GM12801 (cell line): ENCODE data around the gene PMP22.

ENCODE experiments used
- CTCF ChIP-seq: IDR thresholded peaks from one replicate; pipeline ENCODE4 v1.5.1; 2011; ENCODE audit warnings: control low read depth; ENCODE audit not compliant: insufficient read length; ENCODE audit errors: extremely low read depth

Gene PMP22

GRCh38 chr17:15287538-15288267 is 22.6 kb upstream of the PMP22 start:
- no peak for TF ChIP-seq CTCF

- TF ChIP-seq CTCF, result no peak
These were observed 20.3 kb upstream of the PMP22 start for GRCh38 chr17:15285466-15285865.

GRCh38 chr17:15284537-15284936 is 19.4 kb upstream of the PMP22 start:
- no peak for TF ChIP-seq CTCF

GRCh38 chr17:15284107-15284506 is 19.0 kb upstream of the PMP22 start:
- TF ChIP-seq CTCF, result no peak

GRCh38 chr17:15281909-15282308 is 16.8 kb upstream of the PMP22 start:
- no peak for TF ChIP-seq CTCF

GRCh38 chr17:15278924-15279477 is 13.9 kb upstream of the PMP22 start:
- no peak for TF ChIP-seq CTCF

- no peak for TF ChIP-seq CTCF
These were observed 13.3 kb upstream of the PMP22 start for GRCh38 chr17:15278380-15278779.
